ENCODE data around the gene CEMIP. TPM values are rescaled to one million over a fixed set of nuclear protein-coding genes. Genes with fewer than 3 reads are reported as not detected.

CEMIP gene
- total RNA-seq, 1 experiment from 2014 or later, result 3.5 TPM

GRCh38 chr15:80775338-80775737, 3.8 kb upstream of the CEMIP start:
- H3K79me2 ChIP-seq (ENCODE audit: insufficient read depth, low read length), result no peaks in the 10 kb centered on the region
- BruUV-seq (replicated peaks), result no TSS peak
- H3K9me3 ChIP-seq (ENCODE audit: control insufficient read depth in 1 of 2, insufficient read depth in 1 of 2, low read depth in 1 of 2, low read length in 2 of 2), result no peaks in the 10 kb centered on the region
- DNase-seq (ENCODE audit: low read depth, low spot score), result no peak
- no peak overlapping the region for H3K4me3 ChIP-seq (replicated peaks in 1 of 2; ENCODE audit: low read depth in 1 of 2, low read length in 2 of 2)
- no peak overlapping the region for H2AFZ ChIP-seq (ENCODE audit: low read depth, low read length, poor library complexity, severe bottlenecking)
- intact Hi-C loops (cut with micrococcal nuclease), result loop anchor here (5.0 to 10.0 kb wide), 3 partner anchors 338 to 531 kb away; no protein-coding TSS in a partner anchor
- TF ChIP-seq SRF (IDR thresholded peaks at IDR 0.05; ENCODE audit: low read depth) (no peak), ZNF274 (IDR thresholded peaks at IDR 0.05; ENCODE audit: low read depth, low read length) (no peak), CEBPB (IDR thresholded peaks at IDR 0.05; ENCODE audit: low read depth) (no peak), FOSL1 (IDR thresholded peaks at IDR 0.05; ENCODE audit: low read depth) (no peak), MAX (IDR thresholded peaks at IDR 0.05) (no peak)
- H3K36me3 ChIP-seq (ENCODE audit: control insufficient read depth in 1 of 2, insufficient read depth in 2 of 2, low read length in 2 of 2), result no peaks in the 10 kb centered on the region
- ChIA-PET RAD21 (ENCODE audit: low non-redundant PET in 1 of 2, low total read pairs in 2 of 2, uncharacterized antibody in 2 of 2, unreplicated experiment in 2 of 2) (interaction anchor here (1.5 to 2.9 kb wide), 4 partner anchors 115 to 208 kb away, joined by 5 to 22 read pairs (median 8); no protein-coding TSS in a partner anchor), POLR2A (interaction anchor here (1.7 kb wide), 1 partner anchor 210 kb away, joined by 4 read pairs; no protein-coding TSS in a partner anchor), CTCF (interaction anchor here (1.2 to 6.0 kb wide), 9 partner anchors 156 to 491 kb away, joined by 3 to 136 read pairs (median 16); no protein-coding TSS in a partner anchor)
- H3K27me3 ChIP-seq (ENCODE audit: insufficient read depth, low read length), result no peaks in the 10 kb centered on the region
- no peak overlapping the region for H3K27ac ChIP-seq (ENCODE audit: low read depth, low read length)
- peaks cover 4 to 19% of the 10 kb centered on the region in 2 experiments; a peak in 2 of 4 replicates for H3K4me1 ChIP-seq (ENCODE audit: control insufficient read depth in 1 of 2, insufficient read depth in 2 of 2, low read length in 2 of 2)
- no peaks in the 10 kb centered on the region for H4K20me1 ChIP-seq (ENCODE audit: insufficient read depth)
- ATAC-seq, result no peak
- H3K9ac ChIP-seq (ENCODE audit: low read length), result no peak overlapping the region
- H3K9me2 ChIP-seq (ENCODE audit: insufficient read depth), result no peaks in the 10 kb centered on the region
- no peak overlapping the region for H3K4me2 ChIP-seq (ENCODE audit: low read length)

- ChIA-PET POLR2A (interaction anchor here (1.1 to 1.7 kb wide), 2 partner anchors 211 to 320 kb away, joined by 4 read pairs; no protein-coding TSS in a partner anchor), RAD21 (ENCODE audit: low non-redundant PET in 1 of 2, low total read pairs in 2 of 2, uncharacterized antibody in 2 of 2, unreplicated experiment in 2 of 2) (interaction anchor here (0.9 to 2.9 kb wide), 7 partner anchors 116 to 209 kb away, joined by 4 to 22 read pairs (median 6); no protein-coding TSS in a partner anchor), CTCF (interaction anchor here (0.6 to 6.0 kb wide), 37 partner anchors 9 to 1437 kb away, joined by 3 to 136 read pairs (median 4); partner anchors contain the start of gene ABHD17C)
- Histone ChIP-seq H4K20me1 (ENCODE audit: insufficient read depth) (no peaks in the 10 kb centered on the region), H3K4me1 (ENCODE audit: control insufficient read depth in 1 of 2, insufficient read depth in 2 of 2, low read length in 2 of 2) (peaks cover 4 to 19% of the 10 kb centered on the region in 2 experiments; a peak in 2 of 4 replicates), H3K27me3 (ENCODE audit: insufficient read depth, low read length) (no peaks in the 10 kb centered on the region), H3K36me3 (ENCODE audit: control insufficient read depth in 1 of 2, insufficient read depth in 2 of 2, low read length in 2 of 2) (no peaks in the 10 kb centered on the region), H2AFZ (ENCODE audit: low read depth, low read length, poor library complexity, severe bottlenecking) (peak overlapping the region; percentile 79), H3K79me2 (ENCODE audit: insufficient read depth, low read length) (no peaks in the 10 kb centered on the region), H3K4me2 (ENCODE audit: low read length) (peak overlapping the region; percentile 14; the same call in 1 of the 2 replicates), H3K9me2 (ENCODE audit: insufficient read depth) (no peaks in the 10 kb centered on the region), H3K9me3 (ENCODE audit: control insufficient read depth in 1 of 2, insufficient read depth in 1 of 2, low read depth in 1 of 2, low read length in 2 of 2) (no peaks in the 10 kb centered on the region), H3K4me3 (replicated peaks in 1 of 2; ENCODE audit: low read depth in 1 of 2, low read length in 2 of 2) (no peak overlapping the region), H3K9ac (ENCODE audit: low read length) (no peak overlapping the region), H3K27ac (ENCODE audit: low read depth, low read length) (no peak overlapping the region)
- intact Hi-C loops (cut with micrococcal nuclease), result loop anchor here (1.0 to 10.0 kb wide), 5 partner anchors 209 to 532 kb away; no protein-coding TSS in a partner anchor
- ATAC-seq, result peak; percentile 52
- DNase-seq (ENCODE audit: low read depth, low spot score), result peak; percentile 66
- BruUV-seq (replicated peaks), result no TSS peak
- no peak for TF ChIP-seq POLR2A (IDR thresholded peaks at IDR 0.05; ENCODE audit: borderline replicate concordance, extremely low read depth, insufficient read depth, insufficient read length)
- peak; percentile 74 to 94 (median 90) for TF ChIP-seq CTCF (IDR thresholded peaks at IDR 0.05 in 2 of 3, conservative IDR thresholded peaks at IDR 0.05 in 1 of 3; ENCODE audit: borderline replicate concordance in 1 of 3, insufficient read depth in 1 of 3, low read depth in 2 of 3, low read length in 2 of 3)
- TF ChIP-seq RAD21 (IDR thresholded peaks at IDR 0.05; ENCODE audit: low read depth), result peak; percentile 93
- TF ChIP-seq CEBPB (IDR thresholded peaks at IDR 0.05; ENCODE audit: low read depth), result no peak
- TF ChIP-seq CBX3 (IDR thresholded peaks at IDR 0.05; ENCODE audit: low read depth), result 0 out of 2 replicates have a peak, but pooled peaks have one; percentile 6
- TF ChIP-seq ATF3 (IDR thresholded peaks at IDR 0.05), result no peak
- no peak for TF ChIP-seq FOSL1 (IDR thresholded peaks at IDR 0.05; ENCODE audit: low read depth)
- no peak for TF ChIP-seq ZFX (IDR thresholded peaks at IDR 0.05)
- TF ChIP-seq JUND (IDR thresholded peaks at IDR 0.05), result no peak
- no peak for TF ChIP-seq SP1 (IDR thresholded peaks at IDR 0.05; ENCODE audit: low read depth)
Observed at GRCh38 chr15:80776420-80777045, 2.6 kb upstream of the CEMIP start.

Data from HCT116 (cell line).